Activated CD4-positive, alpha-beta T cell treated with anti-CD3 and anti-CD28 coated beads, Interleukin-2, amount 50 U/mL, for 16 hours (primary cell): Measurements from ENCODE around the gene CXXC5.
"Not testable (repeated sequence)": the region's sequence is repeated elsewhere in the genome, so short reads cannot be mapped to it uniquely, and the experiment has no call there.

Experiments used
- DNase-seq: peaks from one replicate; pipeline ENCODE4 v3.0.0-alpha.2; 2020

Gene CXXC5

GRCh38 chr5:139719970-139720369, 71.8 kb downstream of the CXXC5 start:
- DNase-seq, result not testable (repeated sequence)

GRCh38 chr5:139723986-139724587, 75.9 kb downstream of the CXXC5 start:
- DNase-seq, result no peak

DNA sequence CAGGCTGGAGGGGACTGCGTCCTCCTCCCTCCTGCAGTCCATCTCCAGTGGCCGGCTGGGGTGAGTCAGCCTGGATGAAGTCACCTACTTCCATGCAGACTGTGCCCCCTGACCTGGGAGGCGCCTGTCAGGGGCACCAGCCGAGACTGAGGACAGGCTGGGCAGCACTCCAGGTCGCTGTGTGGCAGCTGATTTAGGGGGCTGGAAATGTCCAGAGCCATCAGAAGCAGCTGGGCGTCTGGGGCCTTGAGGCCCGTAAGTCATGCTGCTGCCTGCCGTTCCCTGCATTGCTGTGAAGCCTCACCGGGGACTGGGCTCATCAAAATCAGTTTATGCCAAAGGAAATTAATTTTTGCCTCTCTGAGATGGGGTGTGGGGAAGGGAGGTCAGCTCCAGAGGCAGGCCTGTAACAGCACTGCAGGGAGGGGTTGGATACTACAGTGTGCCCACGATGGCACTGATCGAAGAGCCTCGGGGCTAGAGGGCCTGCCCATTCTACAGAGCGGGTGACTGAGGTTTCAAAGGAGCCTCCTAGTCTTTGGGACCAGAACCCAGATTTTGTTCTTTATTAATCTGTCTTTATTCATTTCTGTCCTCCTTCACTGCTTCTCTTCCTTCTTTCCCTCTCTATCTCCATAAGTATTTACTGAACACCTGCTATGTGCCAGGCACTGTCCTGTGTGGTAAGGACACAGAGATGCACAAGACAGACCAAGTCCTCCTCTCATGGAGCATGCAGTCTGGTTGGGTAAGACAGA, 77.1 kb downstream of the CXXC5 start:
- DNase-seq, result no peak

DNA sequence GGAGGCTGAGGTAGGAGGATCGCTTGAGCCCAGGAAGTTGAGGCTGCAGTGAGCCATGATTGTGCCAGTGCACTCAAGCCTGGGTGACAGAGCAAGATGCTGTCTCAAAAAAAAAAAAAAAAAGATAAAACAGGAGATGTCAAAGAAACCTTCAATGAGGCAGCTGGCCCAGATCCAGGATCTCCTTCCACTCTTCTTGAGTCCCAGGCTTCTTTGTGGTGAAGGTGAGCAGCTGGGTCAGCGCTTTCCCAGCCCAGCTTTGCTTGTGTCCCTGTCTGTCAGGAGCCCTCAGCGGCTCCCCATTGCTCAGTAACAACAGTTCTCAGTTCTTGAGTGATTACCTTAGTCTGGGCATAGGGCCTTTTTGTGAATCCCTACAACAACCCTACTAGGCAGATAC, 78.1 kb downstream of the CXXC5 start:
- no peak for DNase-seq

DNA sequence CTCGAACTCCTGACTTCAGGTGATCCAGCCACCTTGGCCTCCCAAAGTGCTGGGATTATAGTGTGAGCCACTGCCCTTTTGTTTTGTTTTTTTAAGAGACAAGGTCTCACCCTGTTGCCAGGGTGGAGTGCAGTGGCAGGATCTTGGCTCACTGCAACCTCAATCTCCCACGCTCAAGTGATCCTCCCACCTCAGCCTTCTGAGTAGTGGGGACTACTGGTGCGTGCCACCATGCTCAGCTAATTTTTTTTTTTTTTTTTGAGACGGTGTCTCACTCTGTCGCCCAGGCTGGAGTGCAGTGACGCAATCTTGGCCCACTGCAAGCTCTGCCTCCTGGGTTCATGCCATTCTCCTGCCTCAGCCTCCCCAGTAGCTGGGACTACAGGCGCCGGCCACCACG, 79.5 kb downstream of the CXXC5 start:
- DNase-seq, result not testable (repeated sequence)

DNA sequence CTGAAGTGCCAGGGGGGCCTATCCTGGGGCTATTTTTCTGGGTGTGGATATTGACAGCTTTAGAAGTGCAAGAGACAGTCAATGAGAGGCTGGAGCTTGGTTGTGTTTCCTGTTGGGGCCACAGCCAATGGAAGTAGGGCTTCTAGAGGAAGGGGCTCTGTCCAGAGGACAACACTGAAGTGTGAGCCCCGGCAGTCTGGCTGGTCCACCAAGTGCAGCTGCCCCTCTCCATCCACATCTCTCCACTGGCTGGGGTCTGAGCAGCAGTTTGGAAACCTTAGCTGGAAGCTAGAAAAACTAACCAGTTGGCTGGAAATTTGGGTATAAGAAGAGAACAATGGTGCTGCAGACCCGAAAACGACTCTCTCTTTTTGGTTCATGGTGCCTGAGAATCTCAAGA, 83.1 kb downstream of the CXXC5 start:
- no peak for DNase-seq

GRCh38 chr5:139732019-139732418, 83.9 kb downstream of the CXXC5 start:
- DNase-seq, result no peak

GRCh38 chr5:139733010-139733688, 85.0 kb downstream of the CXXC5 start:
- no peak for DNase-seq
